ENCODE measurements around the gene TBC1D3C.
"Not testable (repeated sequence)": the region's sequence is repeated elsewhere in the genome, so short reads cannot be mapped to it uniquely, and the experiment has no call there.

The TBC1D3C gene

DNA sequence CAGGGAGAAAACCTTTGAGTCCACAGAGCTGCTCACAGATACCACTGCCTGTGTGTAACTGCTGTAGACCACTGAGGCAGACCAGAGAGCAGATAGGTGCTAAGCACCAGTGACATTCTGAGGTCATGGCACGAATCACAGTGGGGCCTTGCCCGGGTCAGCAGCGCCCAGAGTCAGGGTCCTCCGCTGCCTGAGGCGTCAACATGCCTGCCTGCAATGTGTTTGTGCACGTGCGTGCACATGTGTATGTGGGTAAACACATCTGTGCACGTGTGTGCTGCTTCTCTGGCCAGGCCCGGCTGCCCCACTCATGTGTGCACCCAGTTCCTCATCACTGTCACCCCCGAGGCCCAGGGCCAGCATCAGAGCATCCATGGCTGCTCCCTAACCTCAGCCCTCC, at the start of gene TBC1D3C:
Gene TBC1D3C (minus strand): TSS at position 101 of the 400 bp plus-strand sequence. CDS start 1,568 bp downstream, outside the sequence.
- not testable (repeated sequence) for DNase-seq (ENCODE audit: low read depth)

DNA sequence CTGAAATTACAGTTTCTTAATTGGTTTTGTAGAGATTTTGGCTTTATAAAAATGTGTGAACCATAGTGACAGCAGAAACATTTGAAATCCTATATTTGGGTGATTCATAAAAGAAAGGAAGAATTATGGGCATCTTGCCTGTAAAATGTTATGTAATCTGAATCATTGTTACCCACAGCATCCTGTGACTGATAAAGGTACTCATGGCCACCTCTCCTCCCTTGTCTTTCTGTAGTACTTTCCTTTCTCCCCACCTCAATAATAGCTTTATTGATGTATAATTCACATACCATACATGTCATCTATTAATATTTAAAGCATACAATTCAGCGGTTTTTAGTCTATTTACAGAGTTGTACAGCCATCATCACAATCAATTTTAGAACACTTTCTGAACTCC, 30.8 kb upstream of the TBC1D3C start:
- DNase-seq (ENCODE audit: low read depth) = not testable (repeated sequence)

DNA sequence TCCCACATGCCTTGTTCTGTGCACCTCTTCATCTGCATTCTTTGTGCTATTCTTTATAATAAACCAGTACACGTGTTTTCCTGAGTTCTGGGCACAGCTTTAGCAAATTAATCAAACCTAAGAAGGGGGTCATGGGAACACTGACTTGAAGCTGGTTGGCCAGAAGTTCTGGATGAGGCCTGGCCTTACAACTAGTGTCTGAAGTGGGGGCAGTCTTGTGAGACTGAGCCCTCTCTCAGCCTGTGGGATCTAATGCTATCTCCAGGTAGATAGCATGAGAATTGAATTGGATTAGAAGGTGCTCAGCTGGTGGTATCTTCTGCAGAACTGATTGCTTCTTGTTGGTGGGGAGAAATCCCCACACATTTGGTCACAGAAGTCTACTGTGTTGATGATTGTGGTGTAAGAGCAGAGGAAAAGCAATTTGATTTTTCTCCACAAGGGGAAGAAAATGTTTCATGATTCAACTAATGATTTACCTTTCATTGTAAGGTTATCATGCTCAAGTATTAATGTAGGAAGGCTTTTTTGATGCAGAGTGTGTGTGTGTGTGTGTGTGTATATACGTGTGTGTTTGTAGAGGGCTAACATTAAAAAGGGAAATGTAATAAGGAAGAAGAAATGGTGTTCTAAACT, 25.7 kb upstream of the TBC1D3C start:
- DNase-seq (ENCODE audit: low read depth) = not testable (repeated sequence)

DNA sequence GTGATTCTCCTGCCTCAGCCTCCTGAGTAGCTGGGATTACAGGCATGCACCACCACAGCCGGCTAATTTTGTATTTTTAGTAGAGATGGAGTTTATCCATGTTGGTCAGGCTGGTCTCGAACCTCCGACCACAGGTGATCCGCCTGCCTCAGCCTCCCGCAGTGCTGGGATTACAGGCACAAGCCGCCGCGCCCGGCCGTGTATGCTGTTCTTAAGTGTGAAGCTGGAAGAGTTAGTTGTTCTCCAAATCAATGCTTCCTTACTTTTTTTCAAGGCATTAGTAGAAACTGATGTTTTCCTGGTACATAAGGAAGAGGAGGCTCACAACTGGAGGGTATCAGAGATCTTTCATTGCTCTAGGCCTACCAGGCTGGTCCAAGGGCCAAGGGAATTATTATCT, 19.7 kb upstream of the TBC1D3C start:
- DNase-seq (ENCODE audit: low read depth) = not testable (repeated sequence)

DNA sequence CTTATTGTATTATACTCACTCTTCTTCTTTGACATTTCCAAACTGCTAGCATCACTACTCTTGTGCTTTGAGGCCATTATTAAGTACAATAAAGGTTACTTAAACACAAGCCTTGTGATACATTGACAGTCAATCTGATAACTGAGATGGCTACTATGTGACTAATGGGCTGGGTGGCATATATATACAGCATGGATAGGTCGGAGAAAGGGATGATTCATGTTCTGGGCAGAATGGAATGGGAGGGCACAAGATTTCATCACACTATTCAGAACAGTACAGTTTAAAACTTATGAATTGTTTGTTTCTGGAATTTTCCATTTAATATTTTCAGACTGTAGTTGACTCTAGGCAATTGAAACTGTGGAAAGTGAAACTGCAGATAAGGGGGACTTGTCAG, 18.9 kb upstream of the TBC1D3C start:
- DNase-seq (ENCODE audit: low read depth) = not testable (repeated sequence)

All from EH (cell line).